PC-3 (cell line): ENCODE results near the gene C1GALT1.

ENCODE experiments used
- EZH2 ChIP-seq: fragments of 300-600 bp; sonication (generic); IDR thresholded peaks from one replicate; pipeline ENCODE4 v1.6.1; 2017; ENCODE audit warnings: antibody characterized with exemption, mild to moderate bottlenecking, low read length; ENCODE audit not compliant: unreplicated experiment
- TF ChIP-seq, protein P1 (sequence below): fragments of 300-600 bp; sonication (generic); conservative IDR thresholded peaks from 2 replicates; pipeline ENCODE4 v1.5.1; 2017; ENCODE audit warnings: antibody characterized with exemption, low read depth, mild to moderate bottlenecking, low read length

DNA sequence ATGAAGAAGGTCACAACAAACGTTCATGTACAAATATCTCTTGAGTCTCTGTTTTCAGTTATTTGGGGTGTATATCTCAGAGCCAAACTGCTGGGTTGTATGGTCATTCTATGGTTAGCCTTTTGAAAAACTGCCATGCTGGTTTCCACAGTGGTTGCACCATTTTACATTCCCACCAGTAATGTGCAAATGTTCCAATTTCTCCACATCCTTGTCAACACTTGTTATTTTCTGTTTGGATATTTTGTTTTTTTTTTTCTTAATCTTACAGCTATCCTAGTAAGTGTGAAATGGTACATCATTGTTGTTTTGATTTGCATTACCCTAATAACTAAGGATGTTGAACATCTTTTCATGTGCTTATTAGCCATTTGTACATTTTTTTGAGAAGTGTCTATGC lies 13.0 kb upstream of the C1GALT1 start:
- TF ChIP-seq, protein P1, sequence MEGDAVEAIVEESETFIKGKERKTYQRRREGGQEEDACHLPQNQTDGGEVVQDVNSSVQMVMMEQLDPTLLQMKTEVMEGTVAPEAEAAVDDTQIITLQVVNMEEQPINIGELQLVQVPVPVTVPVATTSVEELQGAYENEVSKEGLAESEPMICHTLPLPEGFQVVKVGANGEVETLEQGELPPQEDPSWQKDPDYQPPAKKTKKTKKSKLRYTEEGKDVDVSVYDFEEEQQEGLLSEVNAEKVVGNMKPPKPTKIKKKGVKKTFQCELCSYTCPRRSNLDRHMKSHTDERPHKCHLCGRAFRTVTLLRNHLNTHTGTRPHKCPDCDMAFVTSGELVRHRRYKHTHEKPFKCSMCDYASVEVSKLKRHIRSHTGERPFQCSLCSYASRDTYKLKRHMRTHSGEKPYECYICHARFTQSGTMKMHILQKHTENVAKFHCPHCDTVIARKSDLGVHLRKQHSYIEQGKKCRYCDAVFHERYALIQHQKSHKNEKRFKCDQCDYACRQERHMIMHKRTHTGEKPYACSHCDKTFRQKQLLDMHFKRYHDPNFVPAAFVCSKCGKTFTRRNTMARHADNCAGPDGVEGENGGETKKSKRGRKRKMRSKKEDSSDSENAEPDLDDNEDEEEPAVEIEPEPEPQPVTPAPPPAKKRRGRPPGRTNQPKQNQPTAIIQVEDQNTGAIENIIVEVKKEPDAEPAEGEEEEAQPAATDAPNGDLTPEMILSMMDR = no peak
- TF ChIP-seq EZH2 = no peak
